Epidermal melanocyte (primary cell): ENCODE results near the gene TOGARAM2.

Experiments
- DNase-seq: peaks from one replicate; pipeline ENCODE4 v3.0.0; 2011; ENCODE audit warnings: low spot score; ENCODE audit not compliant: insufficient read length

TOGARAM2 gene

DNA sequence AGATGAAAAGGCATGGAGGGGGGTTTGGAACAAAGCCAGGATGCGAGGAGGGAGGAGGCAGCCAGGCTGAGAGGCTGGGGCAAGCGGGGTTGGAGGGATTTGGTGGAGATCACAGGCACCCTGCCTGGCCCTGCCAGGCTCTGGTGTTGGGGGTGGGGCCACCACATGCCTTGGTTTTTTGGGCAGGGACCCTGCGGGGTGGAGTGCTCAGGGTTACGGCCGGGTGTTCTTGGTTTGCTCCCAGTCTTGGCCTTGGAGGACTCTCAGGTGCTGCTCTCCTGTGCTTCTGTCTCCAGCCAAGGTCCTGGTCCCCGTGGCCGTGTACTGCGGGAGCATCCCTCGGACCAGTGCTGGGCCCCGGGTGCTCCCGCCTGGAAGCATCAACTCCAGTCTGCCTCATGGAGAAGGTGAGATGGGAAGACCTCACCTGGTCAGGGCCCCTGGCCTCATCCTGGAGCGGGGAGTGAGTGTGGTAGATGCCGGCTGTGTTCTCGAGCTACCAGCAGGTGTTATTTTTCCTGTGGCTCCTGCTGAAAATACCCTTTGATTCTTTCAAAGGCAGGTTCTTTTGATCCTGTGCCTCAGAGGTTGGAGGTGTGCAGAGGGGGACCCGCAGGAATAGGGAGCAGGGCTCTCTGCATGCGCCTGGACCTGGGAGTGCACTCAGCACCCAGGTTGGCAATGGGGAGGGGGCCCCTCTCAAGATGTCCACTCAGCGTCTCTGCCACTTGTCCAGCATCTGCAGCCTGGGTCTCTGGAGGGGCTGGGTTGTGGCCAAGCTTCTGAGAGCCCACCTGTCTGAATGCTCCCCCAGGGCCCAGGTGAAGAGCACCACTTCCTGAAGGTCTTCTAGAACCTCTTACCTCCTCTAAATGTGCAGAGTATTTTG lies 17.0 kb downstream of the TOGARAM2 start:
- no peak for DNase-seq

DNA sequence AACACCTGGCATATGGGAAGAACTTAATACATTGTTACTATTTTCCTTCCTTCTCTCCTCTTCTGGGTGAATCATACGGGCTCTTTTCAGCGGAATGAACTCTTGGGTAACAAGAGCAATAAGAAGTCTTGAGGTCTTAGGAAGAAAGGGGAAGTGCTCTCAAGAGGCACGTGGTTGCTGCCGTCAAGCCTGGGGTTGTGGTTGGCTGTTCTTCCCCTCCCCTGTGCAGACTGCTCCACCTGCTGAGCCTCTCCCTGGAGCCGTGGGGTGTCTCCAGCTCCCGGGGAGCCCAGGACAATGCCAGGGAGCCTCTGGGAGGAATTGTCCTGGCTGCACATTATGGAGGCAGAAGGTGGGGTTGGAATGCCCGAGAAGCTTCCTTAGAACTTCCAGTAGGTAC lies 19.4 kb downstream of the TOGARAM2 start:
- no peak for DNase-seq

DNA sequence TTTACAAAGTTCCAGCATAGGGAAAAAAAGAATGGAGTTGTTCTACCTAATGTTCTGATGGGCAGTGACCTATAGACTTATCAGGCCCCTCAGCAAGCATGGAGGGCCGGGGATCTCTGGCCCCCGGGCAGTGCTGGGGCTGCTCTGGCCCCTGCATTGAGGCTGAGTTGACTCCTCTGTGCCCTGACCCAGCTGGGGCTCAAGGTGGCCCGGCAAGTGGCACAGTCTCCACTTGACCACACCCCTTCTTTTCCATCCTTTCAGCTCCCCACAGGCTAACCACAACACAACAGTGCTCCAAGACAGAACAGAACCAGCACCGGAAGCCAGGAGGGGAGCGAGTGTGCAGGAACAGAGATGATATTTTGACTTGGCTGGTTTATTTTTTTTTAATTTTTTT lies 19.9 kb downstream of the TOGARAM2 start:
- DNase-seq, result no peak

DNA sequence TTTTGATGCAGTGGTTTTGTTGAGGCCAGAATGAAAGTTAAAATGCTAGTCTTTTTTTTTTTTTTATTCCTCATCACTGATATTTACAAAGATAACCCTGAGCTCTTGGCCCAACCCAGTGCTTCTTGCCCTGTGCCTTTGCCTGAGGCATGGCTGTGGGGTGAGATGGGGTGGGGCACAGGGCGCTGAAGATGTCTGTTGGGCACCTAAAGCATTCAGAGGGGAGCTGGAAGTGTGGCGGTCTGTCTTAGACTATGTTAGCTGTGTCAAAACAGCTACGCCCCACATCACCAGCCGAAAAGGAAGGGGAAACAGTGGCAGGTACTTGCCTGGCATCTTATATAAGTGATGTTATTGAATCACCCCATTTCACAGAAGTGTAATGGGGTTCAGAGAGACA lies 20.7 kb downstream of the TOGARAM2 start:
- DNase-seq, result no peak

DNA sequence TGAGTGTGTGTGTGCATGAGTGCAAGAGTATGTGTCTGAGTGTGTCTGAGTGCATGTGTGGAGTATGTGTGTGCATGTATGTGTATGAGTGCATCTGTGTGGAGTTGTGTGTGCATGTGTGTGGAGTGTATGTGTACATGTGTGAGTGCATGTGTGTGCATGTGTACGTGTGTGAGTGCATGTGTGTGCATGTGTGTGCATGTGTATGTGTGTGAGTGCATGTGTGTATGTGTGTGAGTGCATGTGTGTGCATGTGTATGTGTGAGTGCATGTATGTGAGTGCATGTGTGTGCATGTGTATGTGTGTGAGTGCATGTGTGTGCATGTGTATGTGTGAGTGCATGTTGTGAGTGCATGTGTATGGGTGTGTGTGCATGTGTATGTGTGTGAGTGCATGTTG lies 23.7 kb downstream of the TOGARAM2 start:
- no peak for DNase-seq

DNA sequence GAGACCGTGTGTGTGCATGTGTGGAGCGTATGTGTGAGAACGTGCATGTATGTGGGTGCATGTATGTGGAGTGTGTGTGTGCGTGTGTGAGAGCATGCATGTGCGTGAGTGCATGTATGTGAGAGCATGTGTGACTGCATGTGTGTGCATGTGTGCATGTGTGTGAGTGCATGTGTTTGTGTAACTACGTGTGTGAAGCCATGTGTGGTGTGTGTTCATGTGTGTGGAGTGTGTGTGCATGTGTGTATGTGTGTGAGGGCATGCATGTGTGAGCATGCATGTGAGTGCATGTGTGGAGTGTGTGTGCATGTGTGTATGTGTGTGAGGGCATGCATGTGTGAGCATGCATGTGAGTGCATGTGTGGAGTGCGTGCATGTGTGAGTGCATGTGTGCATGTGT lies 24.2 kb downstream of the TOGARAM2 start:
- no peak for DNase-seq

DNA sequence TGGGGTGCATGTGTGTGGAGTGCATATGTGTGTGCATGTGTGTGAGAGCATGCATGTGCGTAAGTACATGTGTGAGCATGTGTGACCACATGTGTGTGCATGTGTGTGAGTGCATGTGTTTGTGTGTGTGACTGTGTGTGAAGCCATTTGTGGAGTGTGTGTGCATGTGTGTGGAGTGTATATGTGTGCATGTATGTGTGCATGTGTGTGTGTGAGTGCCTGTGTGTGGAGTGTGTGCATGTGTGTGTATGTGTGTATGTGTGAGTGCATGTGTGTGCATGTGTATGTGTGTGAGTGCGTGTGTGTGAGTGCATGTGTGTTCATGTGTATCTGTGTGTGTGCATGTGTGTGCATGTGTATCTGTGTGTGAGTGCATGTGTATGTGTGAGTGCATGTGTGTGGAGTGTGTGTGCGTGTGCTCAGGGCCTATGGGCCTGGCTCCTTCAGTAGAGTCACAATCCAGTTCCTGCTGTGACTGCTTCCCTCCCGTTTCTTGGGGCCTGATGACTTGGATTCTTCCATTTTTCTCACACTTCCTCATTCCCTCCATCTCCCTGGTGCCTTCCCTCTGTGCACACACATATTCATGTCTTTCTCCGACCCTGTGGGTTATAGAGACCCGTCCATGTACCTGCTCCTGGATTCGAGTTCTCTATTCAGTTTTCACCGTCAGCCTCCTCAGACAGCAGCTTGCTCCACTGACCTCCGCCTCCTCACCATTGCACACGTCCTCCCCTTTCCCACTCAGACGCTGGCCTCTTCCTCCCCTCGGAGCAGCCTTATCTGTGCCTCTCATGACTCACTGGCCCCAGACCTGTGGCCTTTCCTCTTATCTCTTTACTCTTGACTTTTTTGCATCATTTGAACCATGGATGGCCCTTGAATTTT lies 25.2 kb downstream of the TOGARAM2 start:
- DNase-seq, result no peak

DNA sequence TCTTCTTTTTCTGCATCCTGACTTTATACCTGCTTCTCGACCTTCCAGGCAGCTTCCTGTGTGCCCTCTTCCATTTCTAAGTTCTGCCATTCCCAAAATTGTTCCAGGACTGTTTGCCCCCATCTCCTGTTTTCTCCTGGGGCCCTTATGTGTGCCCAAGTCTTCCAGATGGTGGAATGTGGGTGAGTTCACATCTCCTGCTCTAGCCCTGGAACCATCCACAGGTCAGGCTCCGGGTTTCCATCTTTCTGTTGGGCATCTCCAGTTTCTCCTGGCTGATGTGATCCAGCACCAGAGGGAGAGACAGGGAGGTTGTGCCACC lies 25.8 kb downstream of the TOGARAM2 start:
- DNase-seq, result no peak

DNA sequence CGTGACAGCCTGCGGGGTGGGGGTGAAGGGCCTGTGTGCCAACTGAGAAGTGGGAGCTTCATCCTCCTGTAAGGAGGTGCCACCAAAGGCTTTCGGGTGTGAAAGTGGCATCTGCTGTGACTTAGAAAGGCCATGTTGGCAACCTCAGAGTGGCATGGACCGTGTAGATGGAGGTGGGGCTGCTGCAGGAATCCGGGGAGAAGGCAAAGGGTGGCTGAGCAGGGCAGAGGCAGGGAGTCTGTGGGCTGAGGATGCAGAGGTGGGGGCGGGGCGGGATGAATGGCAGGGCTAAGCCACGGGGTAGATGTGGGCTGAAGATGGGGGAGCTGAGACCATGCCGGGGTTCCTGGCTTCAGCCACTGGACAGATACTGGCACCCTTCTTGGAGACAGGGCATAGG lies 28.2 kb downstream of the TOGARAM2 start:
- DNase-seq, result no peak

DNA sequence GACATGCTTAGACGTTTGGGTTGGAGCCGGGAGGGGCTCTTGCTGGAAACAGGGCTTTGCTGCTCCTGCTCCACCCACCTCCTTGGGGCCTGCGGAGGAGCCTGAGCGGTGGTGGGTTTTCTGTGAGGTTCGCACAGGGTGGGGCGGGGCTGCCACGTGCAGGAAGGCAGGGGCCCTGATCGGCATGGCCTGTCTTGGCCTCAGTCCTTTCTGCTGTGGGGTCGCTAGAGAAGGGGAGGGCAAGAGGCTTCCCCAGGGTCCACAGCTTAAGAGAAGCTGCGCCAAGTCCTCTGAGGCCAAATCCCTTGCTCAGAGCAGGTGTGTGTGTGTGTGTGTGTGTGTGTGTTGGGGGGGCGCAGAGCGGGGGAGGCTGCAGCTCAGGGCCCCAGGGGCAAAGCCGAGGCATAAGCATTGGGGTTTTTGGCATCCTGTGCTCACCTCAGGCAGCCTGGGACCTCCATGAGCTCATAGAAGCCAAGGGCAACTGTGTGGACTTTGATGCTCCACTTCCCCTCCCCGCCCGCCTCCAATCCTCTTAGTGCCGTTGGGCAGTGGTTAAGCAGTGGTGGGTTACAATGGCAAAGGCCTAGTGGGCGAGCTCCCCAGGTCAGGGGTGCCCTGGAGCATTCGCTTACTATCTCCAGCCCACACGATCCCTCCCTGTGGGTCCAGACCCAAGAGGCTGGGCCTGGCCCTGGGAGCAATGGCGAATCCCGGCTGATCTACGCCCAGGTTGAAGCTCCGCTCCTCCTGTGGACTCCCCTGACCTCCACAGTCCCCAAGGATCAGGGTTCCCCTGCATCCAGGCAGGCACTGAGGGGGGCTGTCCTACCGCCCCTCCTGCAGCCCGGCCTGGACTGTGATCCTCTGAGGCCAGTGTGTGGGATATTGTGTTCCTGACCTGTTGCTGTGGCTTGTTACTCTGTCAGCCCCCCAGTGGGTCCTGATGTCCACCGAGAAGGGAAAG lies 28.9 kb downstream of the TOGARAM2 start:
- DNase-seq, result no peak

DNA sequence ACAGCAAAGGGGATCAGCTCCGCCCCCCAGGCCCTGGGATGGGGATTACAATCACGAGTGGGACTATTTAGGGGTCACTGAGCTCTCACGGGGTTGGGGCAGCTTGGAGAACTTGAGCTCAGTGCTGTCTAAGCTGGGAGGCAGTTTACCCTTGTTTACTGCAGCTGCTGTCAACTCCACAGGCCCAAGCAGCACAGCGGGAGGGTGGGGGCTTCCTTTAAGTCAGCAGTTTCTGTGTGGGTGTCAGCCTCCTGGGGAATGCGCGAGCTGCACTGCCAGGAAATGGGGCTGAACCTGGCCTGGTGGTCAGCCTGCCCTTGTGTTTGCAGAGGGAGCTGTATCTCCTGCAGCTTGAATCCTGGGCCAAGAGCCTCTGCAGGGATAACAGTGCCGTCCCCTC lies 29.8 kb downstream of the TOGARAM2 start:
- DNase-seq, result no peak

DNA sequence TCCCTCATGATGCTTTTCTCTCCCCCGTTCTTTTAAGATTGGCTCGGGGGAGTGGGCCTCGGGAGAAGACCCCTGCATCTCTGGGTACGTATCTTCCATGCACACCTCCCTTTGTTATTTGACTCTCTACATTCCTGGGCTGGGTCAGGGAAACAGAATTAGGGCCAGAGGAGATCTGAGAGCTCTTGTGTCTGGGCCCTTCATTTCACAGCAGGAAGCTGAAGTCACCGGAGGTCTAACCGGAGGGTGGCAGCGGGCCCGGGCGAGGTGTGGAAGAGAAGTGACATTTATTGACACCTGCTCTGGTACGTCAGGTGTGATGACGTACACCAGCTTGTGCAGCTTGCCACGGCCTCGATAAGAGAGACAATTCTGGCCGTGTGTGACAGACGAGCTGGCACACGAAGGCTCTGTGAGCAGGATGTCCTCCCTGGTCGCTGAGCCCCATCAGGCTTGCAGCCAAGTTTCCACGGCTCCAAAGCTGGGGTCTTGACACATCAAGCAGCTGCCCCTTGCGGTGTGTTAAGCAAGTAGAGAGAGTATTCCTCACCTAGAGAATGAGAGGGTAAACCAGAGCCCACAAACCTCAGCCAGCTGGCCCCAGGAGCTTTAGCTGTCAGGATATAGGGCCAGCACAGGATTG lies 30.4 kb downstream of the TOGARAM2 start:
- no peak for DNase-seq

DNA sequence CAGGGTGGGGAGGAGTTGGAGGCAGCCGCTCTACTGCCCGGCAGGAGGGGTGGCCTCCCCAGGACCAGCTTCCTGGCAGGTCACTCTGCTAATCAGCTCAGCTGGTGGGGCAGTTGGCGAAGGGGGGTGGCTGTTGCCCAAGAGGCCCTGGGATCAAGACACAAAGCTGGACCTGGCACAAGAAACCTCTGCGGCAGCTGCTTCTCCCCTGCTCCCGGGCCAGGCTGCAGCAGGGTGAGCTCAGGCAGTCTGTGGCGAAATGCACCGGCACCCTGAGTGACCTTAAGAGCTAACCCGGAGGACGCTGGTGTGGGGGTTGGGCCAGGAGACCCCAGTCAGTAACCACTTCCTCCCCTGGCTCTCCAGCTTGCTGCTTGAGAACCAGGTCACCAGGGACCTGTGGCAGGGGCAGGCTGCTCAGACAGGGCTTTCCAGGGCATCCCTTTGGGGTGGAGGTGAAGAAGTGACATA lies 31.1 kb downstream of the TOGARAM2 start:
- no peak for DNase-seq

DNA sequence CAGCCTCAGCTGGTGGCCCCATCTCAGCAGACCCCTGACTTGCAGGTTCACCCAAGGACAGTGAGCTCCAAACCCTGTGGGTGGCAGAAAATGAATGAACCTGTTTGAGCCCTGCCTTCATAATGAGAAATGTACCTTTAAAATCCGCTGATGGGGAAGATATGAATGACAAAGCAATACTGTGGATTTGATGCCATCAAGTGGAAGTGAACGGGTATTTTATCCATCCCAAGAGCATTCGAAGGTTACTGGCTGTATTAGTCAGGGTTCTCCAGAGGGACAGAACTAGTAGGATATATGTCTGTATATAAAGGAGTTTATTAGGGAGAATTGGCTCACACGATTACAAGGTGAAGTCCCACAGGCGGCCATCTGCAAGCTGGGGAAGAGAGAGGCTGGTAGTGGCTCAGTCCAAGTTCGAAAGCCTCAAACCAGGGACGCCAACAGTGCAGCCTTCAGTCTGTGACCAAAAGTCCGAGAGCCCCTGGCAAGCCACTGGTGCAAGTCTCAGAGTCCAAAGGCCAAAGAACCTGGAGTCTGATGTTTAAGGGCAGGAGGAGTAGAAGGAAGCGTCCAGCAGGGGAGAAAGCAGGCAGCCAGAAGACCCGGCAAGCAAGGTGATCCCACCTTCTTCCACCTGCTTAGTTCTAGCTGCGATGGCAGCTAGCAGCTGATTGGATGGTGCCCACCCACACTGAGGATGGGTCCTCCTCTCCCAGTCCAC lies 32.1 kb downstream of the TOGARAM2 start:
- no peak for DNase-seq

DNA sequence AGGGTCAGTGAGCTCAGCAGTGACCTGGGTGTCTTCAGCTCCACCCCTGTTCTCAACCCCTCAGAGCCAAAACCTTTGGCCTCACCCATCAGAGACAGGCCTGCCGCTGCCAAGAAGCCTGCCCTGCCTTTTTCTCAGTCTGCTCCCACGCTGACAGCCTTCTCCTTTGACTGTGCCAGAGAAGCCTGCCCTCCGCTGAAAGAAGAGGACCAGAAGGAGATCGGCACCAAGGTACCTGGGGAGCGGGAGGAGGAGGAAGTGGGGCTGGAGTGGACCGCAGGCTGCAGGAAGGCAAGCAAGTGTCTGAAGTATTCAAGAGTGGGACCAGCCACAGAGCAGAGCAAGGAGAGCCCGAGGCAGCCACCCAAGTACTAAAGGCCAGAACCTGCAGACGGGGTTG lies 33.2 kb downstream of the TOGARAM2 start:
- DNase-seq, result no peak

DNA sequence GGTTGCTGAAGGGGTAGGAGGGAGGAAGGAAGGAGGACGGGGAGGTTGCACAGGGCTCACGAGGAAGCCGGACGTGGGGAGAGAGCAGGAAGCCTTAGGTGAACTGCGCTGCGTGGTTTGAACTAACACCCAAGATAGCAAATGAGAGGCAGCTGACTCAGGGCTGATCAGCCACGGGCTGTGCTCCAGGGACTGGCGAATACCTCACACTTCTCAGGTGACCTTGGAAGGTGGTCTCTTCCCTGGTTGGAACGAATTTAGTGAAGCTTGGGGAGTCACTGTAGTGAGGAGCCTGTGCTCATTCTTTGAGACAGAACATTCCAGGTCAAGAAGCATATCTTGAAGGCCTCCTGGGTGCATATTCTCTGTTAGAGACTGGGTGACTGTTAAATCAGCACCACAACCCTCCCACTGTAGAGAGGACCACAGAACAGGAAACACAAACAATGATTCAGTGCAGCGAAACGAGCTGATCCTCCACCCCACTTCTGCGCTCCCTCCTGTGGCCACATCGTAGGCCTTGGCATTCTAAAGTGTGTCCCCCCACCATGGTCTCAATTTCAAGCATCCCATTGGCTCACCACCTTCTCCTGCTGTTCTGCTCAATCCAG lies 33.8 kb downstream of the TOGARAM2 start:
- DNase-seq, result no peak

DNA sequence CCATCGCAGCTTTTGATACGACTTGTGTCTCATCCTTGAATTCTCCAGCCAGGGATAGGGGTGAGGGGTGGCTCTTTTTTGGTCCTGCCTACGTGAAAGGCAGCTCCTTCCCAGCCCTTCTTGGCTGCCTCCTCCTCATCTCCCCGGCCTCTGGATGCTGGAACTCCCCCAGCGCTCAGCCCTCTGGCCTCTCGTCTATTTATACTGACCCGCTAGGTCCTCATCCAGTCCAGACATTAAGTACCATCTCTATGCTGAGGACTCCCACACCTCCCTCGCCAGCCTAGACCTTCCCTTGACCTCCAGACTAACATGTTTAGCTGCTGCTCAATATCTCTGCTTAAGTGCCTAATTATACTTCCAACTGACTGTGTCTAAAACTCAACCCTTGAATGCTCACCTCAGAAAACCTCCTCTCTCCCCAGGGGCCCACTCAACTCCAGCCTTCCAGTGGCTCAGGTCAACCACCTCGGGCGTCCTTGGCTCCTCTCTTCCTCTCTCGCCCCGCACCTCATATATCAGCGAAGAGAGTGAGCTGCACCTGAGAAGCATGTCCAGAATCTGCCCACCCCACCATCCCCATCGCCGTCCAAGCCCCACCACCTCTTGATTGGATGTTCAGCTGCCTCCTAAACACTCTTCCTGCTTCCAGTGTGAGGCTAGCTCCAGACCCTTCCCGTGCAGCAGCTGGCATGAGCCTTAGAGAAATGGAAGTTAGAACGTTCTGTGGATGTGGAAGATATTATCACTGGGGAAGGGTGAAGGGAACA lies 34.8 kb downstream of the TOGARAM2 start:
- DNase-seq, result no peak

DNA sequence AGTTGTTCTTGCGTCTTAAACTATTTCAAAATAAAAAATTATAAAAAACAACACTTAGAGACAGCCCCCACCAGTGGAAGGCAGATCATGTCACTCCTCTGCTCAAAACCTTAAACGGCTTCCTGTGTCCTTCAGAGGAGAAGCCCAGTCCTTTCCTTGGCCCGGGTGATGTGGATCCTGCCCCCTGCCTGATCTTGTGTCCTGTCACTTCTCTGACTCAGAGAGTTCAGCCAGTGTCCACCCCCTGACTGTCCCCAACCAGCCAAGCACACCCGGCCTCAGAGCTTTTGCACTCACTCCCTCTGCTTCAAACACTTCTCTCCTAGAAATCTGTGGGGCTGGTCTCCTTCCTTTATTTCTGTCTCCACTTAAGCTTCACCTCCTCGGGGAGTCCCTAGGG lies 35.4 kb downstream of the TOGARAM2 start:
- DNase-seq, result no peak
